GM12878 (cell line): ENCODE results near the gene STAT3.

ENCODE experiments used
- EZH2 ChIP-seq: IDR thresholded peaks from 2 replicates; pipeline ENCODE4 v1.6.1; 2012; ENCODE audit warnings: low read depth, mild to moderate bottlenecking, control low read depth, inconsistent platforms, low read length, borderline replicate concordance; ENCODE audit not compliant: control insufficient read depth
- HDAC2 ChIP-seq: fragments of 200-600 bp; sonication (generic); IDR thresholded peaks from 2 replicates; pipeline ENCODE4 v1.6.1; 2017
- KDM1A ChIP-seq: fragments of 200-600 bp; sonication (generic); IDR thresholded peaks from 2 replicates; pipeline ENCODE4 v1.6.1; 2016; ENCODE audit warnings: borderline replicate concordance
- POLR2AphosphoS5 ChIP-seq: IDR thresholded peaks from 2 replicates; pipeline ENCODE4 v1.6.1; 2011; ENCODE audit warnings: mild to moderate bottlenecking, low read length, inconsistent platforms
- RBBP5 ChIP-seq: fragments of 200-600 bp; sonication (generic); conservative IDR thresholded peaks from 2 replicates; pipeline ENCODE4 v1.6.1; 2016
- SREBF2 ChIP-seq: IDR thresholded peaks from 2 replicates; pipeline ENCODE4 v1.6.1; 2012; ENCODE audit warnings: mild to moderate bottlenecking, low read length
- TCF12 ChIP-seq: IDR thresholded peaks from 2 replicates; pipeline ENCODE4 v1.6.1; 2011; ENCODE audit warnings: low read depth, mild to moderate bottlenecking, low read length
- TF ChIP-seq, protein P1 (sequence below), 3 experiments: IDR thresholded peaks in 2 of 3; conservative IDR thresholded peaks in 1 of 3; 2 replicates each; pipeline ENCODE4 v1.5.1; 2011; ENCODE audit warnings: low read depth in 3 of 3, low read length in 3 of 3, mild to moderate bottlenecking in 3 of 3, control low read depth in 2 of 3, moderate library complexity in 2 of 3, inconsistent platforms in 1 of 3, mixed read lengths in 1 of 3; ENCODE audit not compliant: control insufficient read depth in 2 of 3, insufficient read depth in 1 of 3; ENCODE audit errors: extremely low read depth in 1 of 3
- TF ChIP-seq, protein P2 (sequence below): fragments of 450-650 bp; IDR thresholded peaks from 2 replicates; pipeline ENCODE4 v1.6.1; 2017; ENCODE audit warnings: mild to moderate bottlenecking, moderate library complexity
- TF ChIP-seq, protein P3 (sequence below): IDR thresholded peaks from 2 replicates; pipeline ENCODE4 v1.6.1; 2012; ENCODE audit warnings: improper control_type of control experiment, low read depth, low read length; ENCODE audit not compliant: insufficient replicate concordance
- TF ChIP-seq, protein P4 (sequence below): fragments of 450-650 bp; formaldehyde crosslinking; IDR thresholded peaks from 2 replicates; pipeline ENCODE4 v1.4.0; 2020; ENCODE audit warnings: mild to moderate bottlenecking, moderate library complexity
- TF ChIP-seq, protein P5 (sequence below): fragments of 450-650 bp; IDR thresholded peaks from 2 replicates; pipeline ENCODE4 v1.6.1; 2016; ENCODE audit warnings: mild to moderate bottlenecking

DNA sequence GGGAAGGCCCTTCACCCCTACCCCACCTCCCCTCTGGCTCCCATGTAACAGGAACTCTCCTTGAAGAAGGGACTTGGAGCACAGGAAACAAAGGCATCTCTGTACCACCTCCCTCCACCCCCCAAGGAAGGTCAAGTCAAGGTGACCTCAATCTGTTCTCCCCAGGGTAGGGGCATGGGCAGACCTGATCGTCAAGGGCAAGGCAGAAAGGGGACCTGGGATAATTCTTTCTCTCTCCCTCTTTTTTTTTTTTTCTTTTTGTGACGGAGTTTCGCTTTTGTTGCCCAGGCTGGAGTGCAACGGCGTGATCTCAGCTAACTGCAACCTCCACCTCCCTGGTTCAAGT is 104.2 kb downstream of the STAT3 start:
- TF ChIP-seq TCF12 (no peak), RBBP5 (no peak), SREBF2 (no peak), EZH2 (no peak), HDAC2 (no peak), KDM1A (no peak), POLR2AphosphoS5 (no peak)
- TF ChIP-seq, protein P1, sequence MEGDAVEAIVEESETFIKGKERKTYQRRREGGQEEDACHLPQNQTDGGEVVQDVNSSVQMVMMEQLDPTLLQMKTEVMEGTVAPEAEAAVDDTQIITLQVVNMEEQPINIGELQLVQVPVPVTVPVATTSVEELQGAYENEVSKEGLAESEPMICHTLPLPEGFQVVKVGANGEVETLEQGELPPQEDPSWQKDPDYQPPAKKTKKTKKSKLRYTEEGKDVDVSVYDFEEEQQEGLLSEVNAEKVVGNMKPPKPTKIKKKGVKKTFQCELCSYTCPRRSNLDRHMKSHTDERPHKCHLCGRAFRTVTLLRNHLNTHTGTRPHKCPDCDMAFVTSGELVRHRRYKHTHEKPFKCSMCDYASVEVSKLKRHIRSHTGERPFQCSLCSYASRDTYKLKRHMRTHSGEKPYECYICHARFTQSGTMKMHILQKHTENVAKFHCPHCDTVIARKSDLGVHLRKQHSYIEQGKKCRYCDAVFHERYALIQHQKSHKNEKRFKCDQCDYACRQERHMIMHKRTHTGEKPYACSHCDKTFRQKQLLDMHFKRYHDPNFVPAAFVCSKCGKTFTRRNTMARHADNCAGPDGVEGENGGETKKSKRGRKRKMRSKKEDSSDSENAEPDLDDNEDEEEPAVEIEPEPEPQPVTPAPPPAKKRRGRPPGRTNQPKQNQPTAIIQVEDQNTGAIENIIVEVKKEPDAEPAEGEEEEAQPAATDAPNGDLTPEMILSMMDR (IDR thresholded peaks at IDR 0.05 in 2 of 3, conservative IDR thresholded peaks at IDR 0.05 in 1 of 3; ENCODE audit: control insufficient read depth in 2 of 3, extremely low read depth in 1 of 3, insufficient read depth in 1 of 3, low read depth in 3 of 3, low read length in 3 of 3) = no peak
- TF ChIP-seq, protein P2, sequence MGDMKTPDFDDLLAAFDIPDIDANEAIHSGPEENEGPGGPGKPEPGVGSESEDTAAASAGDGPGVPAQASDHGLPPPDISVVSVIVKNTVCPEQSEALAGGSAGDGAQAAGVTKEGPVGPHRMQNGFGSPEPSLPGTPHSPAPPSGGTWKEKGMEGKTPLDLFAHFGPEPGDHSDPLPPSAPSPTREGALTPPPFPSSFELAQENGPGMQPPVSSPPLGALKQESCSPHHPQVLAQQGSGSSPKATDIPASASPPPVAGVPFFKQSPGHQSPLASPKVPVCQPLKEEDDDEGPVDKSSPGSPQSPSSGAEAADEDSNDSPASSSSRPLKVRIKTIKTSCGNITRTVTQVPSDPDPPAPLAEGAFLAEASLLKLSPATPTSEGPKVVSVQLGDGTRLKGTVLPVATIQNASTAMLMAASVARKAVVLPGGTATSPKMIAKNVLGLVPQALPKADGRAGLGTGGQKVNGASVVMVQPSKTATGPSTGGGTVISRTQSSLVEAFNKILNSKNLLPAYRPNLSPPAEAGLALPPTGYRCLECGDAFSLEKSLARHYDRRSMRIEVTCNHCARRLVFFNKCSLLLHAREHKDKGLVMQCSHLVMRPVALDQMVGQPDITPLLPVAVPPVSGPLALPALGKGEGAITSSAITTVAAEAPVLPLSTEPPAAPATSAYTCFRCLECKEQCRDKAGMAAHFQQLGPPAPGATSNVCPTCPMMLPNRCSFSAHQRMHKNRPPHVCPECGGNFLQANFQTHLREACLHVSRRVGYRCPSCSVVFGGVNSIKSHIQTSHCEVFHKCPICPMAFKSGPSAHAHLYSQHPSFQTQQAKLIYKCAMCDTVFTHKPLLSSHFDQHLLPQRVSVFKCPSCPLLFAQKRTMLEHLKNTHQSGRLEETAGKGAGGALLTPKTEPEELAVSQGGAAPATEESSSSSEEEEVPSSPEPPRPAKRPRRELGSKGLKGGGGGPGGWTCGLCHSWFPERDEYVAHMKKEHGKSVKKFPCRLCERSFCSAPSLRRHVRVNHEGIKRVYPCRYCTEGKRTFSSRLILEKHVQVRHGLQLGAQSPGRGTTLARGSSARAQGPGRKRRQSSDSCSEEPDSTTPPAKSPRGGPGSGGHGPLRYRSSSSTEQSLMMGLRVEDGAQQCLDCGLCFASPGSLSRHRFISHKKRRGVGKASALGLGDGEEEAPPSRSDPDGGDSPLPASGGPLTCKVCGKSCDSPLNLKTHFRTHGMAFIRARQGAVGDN = no peak
- TF ChIP-seq, protein P3, sequence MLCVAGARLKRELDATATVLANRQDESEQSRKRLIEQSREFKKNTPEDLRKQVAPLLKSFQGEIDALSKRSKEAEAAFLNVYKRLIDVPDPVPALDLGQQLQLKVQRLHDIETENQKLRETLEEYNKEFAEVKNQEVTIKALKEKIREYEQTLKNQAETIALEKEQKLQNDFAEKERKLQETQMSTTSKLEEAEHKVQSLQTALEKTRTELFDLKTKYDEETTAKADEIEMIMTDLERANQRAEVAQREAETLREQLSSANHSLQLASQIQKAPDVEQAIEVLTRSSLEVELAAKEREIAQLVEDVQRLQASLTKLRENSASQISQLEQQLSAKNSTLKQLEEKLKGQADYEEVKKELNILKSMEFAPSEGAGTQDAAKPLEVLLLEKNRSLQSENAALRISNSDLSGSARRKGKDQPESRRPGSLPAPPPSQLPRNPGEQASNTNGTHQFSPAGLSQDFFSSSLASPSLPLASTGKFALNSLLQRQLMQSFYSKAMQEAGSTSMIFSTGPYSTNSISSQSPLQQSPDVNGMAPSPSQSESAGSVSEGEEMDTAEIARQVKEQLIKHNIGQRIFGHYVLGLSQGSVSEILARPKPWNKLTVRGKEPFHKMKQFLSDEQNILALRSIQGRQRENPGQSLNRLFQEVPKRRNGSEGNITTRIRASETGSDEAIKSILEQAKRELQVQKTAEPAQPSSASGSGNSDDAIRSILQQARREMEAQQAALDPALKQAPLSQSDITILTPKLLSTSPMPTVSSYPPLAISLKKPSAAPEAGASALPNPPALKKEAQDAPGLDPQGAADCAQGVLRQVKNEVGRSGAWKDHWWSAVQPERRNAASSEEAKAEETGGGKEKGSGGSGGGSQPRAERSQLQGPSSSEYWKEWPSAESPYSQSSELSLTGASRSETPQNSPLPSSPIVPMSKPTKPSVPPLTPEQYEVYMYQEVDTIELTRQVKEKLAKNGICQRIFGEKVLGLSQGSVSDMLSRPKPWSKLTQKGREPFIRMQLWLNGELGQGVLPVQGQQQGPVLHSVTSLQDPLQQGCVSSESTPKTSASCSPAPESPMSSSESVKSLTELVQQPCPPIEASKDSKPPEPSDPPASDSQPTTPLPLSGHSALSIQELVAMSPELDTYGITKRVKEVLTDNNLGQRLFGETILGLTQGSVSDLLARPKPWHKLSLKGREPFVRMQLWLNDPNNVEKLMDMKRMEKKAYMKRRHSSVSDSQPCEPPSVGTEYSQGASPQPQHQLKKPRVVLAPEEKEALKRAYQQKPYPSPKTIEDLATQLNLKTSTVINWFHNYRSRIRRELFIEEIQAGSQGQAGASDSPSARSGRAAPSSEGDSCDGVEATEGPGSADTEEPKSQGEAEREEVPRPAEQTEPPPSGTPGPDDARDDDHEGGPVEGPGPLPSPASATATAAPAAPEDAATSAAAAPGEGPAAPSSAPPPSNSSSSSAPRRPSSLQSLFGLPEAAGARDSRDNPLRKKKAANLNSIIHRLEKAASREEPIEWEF = no peak
- TF ChIP-seq, protein P4, sequence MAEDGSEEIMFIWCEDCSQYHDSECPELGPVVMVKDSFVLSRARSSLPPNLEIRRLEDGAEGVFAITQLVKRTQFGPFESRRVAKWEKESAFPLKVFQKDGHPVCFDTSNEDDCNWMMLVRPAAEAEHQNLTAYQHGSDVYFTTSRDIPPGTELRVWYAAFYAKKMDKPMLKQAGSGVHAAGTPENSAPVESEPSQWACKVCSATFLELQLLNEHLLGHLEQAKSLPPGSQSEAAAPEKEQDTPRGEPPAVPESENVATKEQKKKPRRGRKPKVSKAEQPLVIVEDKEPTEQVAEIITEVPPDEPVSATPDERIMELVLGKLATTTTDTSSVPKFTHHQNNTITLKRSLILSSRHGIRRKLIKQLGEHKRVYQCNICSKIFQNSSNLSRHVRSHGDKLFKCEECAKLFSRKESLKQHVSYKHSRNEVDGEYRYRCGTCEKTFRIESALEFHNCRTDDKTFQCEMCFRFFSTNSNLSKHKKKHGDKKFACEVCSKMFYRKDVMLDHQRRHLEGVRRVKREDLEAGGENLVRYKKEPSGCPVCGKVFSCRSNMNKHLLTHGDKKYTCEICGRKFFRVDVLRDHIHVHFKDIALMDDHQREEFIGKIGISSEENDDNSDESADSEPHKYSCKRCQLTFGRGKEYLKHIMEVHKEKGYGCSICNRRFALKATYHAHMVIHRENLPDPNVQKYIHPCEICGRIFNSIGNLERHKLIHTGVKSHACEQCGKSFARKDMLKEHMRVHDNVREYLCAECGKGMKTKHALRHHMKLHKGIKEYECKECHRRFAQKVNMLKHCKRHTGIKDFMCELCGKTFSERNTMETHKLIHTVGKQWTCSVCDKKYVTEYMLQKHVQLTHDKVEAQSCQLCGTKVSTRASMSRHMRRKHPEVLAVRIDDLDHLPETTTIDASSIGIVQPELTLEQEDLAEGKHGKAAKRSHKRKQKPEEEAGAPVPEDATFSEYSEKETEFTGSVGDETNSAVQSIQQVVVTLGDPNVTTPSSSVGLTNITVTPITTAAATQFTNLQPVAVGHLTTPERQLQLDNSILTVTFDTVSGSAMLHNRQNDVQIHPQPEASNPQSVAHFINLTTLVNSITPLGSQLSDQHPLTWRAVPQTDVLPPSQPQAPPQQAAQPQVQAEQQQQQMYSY = no peak
- TF ChIP-seq, protein P5, sequence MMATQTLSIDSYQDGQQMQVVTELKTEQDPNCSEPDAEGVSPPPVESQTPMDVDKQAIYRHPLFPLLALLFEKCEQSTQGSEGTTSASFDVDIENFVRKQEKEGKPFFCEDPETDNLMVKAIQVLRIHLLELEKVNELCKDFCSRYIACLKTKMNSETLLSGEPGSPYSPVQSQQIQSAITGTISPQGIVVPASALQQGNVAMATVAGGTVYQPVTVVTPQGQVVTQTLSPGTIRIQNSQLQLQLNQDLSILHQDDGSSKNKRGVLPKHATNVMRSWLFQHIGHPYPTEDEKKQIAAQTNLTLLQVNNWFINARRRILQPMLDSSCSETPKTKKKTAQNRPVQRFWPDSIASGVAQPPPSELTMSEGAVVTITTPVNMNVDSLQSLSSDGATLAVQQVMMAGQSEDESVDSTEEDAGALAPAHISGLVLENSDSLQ = no peak
